GM23248 (cell line): ENCODE results near the gene DPPA5. TPM values are rescaled to one million over a fixed set of nuclear protein-coding genes. Genes with fewer than 3 reads are reported as not detected.
A peak's percentile ranks its signal among the peaks of the same experiment; 100 is the strongest.

Experiments used
- DNase-seq: peaks from one replicate; pipeline ENCODE4 v3.0.0-alpha.2; 2015
- H2AFZ ChIP-seq: fragments of 200-600 bp; sonication (generic); 2 replicates; pipeline ENCODE4 v1.6.1; 2016; ENCODE audit warnings: antibody characterized with exemption
- H3F3A ChIP-seq: fragments of 200-600 bp; sonication (generic); 2 replicates; pipeline ENCODE4 v1.6.1; 2016; ENCODE audit warnings: mild to moderate bottlenecking, antibody characterized with exemption, mixed run types; ENCODE audit not compliant: insufficient read depth
- H3K27ac ChIP-seq: fragments of 200-600 bp; sonication (generic); 2 replicates; pipeline ENCODE4 v1.5.1; 2016; ENCODE audit warnings: mild to moderate bottlenecking
- H3K27me3 ChIP-seq: fragments of 200-600 bp; sonication (generic); replicated peaks from 2 replicates; pipeline ENCODE4 v1.6.1; 2016; ENCODE audit warnings: mild to moderate bottlenecking; ENCODE audit not compliant: insufficient read depth
- H3K36me3 ChIP-seq: fragments of 200-600 bp; sonication (generic); 2 replicates; pipeline ENCODE4 v1.6.1; 2016; ENCODE audit warnings: low read depth, mild to moderate bottlenecking
- H3K4me1 ChIP-seq: fragments of 200-600 bp; sonication (generic); 2 replicates; pipeline ENCODE4 v1.6.1; 2016; ENCODE audit warnings: mild to moderate bottlenecking; ENCODE audit not compliant: insufficient read depth
- H3K4me2 ChIP-seq: fragments of 200-600 bp; sonication (generic); one replicate; pipeline ENCODE4 v1.6.1; 2016; ENCODE audit warnings: mild to moderate bottlenecking; ENCODE audit not compliant: unreplicated experiment
- H3K4me3 ChIP-seq: fragments of 200-600 bp; sonication (generic); 2 replicates; pipeline ENCODE4 v1.5.1; 2016; ENCODE audit warnings: mild to moderate bottlenecking
- H3K79me2 ChIP-seq: fragments of 200-600 bp; sonication (generic); 2 replicates; pipeline ENCODE4 v1.6.1; 2016; ENCODE audit warnings: mild to moderate bottlenecking; ENCODE audit not compliant: insufficient read depth
- H3K9ac ChIP-seq: fragments of 200-600 bp; sonication (generic); 2 replicates; pipeline ENCODE4 v1.6.1; 2016; ENCODE audit warnings: mild to moderate bottlenecking
- H3K9me2 ChIP-seq: fragments of 200-600 bp; sonication (generic); 2 replicates; pipeline ENCODE4 v1.6.1; 2016; ENCODE audit warnings: mixed run types, mild to moderate bottlenecking, moderate library complexity; ENCODE audit not compliant: insufficient read depth
- H3K9me3 ChIP-seq: fragments of 200-600 bp; sonication (generic); one replicate; pipeline ENCODE4 v1.6.1; 2017; ENCODE audit warnings: low read depth
- H4K20me1 ChIP-seq: fragments of 200-600 bp; sonication (generic); 2 replicates; pipeline ENCODE4 v1.6.0; 2016; ENCODE audit not compliant: insufficient read depth
- EZH2 ChIP-seq: fragments of 200-600 bp; sonication (generic); IDR thresholded peaks from 2 replicates; pipeline ENCODE4 v1.6.1; 2018; ENCODE audit warnings: antibody characterized with exemption, mild to moderate bottlenecking; ENCODE audit not compliant: insufficient read depth, poor library complexity, severe bottlenecking
- EZH2phosphoT487 ChIP-seq: fragments of 200-600 bp; sonication (generic); IDR thresholded peaks from 2 replicates; pipeline ENCODE4 v1.6.1; 2018; ENCODE audit warnings: antibody characterized with exemption, moderate library complexity, mild to moderate bottlenecking, low read depth; ENCODE audit not compliant: insufficient read depth
- WGBS, 2 experiments: methylation state at CpG; one replicate each; pipeline ENCODE4 v1.1.6; 2015 to 2017; ENCODE audit warnings: low lambda C conversion rate in 2 of 2, low coverage in 1 of 2; ENCODE audit errors: missing lambda C conversion rate in 2 of 2; 5-methylcytosine and 5-hydroxymethylcytosine counted together
- in situ Hi-C: fragments of 300-500 bp; cut with MboI; formaldehyde crosslinking; loops from 2 replicates; pipeline ENCODE4 v1.15.0; 2020
- polyA plus RNA-seq: library from polyadenylated mRNA; unstranded; fragments of >200 nt; fragmentation: Nextera tagmentation; extraction: Ambion mirVana; gene quantifications from 2 replicates; pipeline ENCODE4 v1.2.1, GENCODE V29; 2016
- total RNA-seq: library from RNA; depleted of rRNA; stranded (reverse); fragments of >200 nt; shearing (Covaris generic); gene quantifications from 2 replicates; pipeline ENCODE4 v1.2.3, GENCODE V29; 2014

DPPA5 gene
- total and polyA plus RNA-seq, 2 experiments from 2014 or later: not detected

- no peak for DNase-seq
- H3F3A ChIP-seq: no peaks in the 10 kb centered on the region
- H3K36me3 ChIP-seq: no peaks in the 10 kb centered on the region
- no peak overlapping the region for H3K4me3 ChIP-seq
- 0 out of 2 replicates have a peak overlapping the region, but pooled peaks have one; percentile 2 for H2AFZ ChIP-seq
- 60 to 61% methylated on average over 3 of the region's 3 CpGs for WGBS, 2 experiments
- no peak overlapping the region for H3K9ac ChIP-seq
- no peaks in the 10 kb centered on the region for H3K4me1 ChIP-seq
- H3K27ac ChIP-seq: no peak overlapping the region
- H4K20me1 ChIP-seq: no peaks in the 10 kb centered on the region
- H3K79me2 ChIP-seq: no peaks in the 10 kb centered on the region
- TF ChIP-seq EZH2 (no peak), EZH2phosphoT487 (no peak)
- no peaks in the 10 kb centered on the region for H3K9me2 ChIP-seq
- H3K9me3 ChIP-seq: no peaks in the 10 kb centered on the region
- no peak overlapping the region for H3K4me2 ChIP-seq
- H3K27me3 ChIP-seq: no peaks in the 10 kb centered on the region; the same call in 1 of the 2 replicates
- in situ Hi-C loops: no loop called here
These were observed 24.9 kb downstream of the DPPA5 start for GRCh38 chr6:73329201-73329600.

GRCh38 chr6:73328790-73329189, 25.3 kb downstream of the DPPA5 start:
- Histone ChIP-seq H4K20me1 (no peaks in the 10 kb centered on the region), H3K27ac (no peak overlapping the region)
- no peak for DNase-seq

GRCh38 chr6:73325656-73326055, 28.4 kb downstream of the DPPA5 start:
- in situ Hi-C loops: no loop called here
- TF ChIP-seq EZH2phosphoT487 (no peak), EZH2 (no peak)
- WGBS, 2 experiments: 95 to 96% methylated on average over 3 of the region's 3 CpGs
- H3K36me3 ChIP-seq: no peaks in the 10 kb centered on the region
- no peaks in the 10 kb centered on the region for H3K79me2 ChIP-seq
- H3K9me3 ChIP-seq: no peaks in the 10 kb centered on the region
- H4K20me1 ChIP-seq: no peaks in the 10 kb centered on the region
- no peaks in the 10 kb centered on the region for H3F3A ChIP-seq
- no peak overlapping the region for H2AFZ ChIP-seq
- no peak for DNase-seq
- H3K27me3 ChIP-seq: no peaks in the 10 kb centered on the region
- no peaks in the 10 kb centered on the region for H3K9me2 ChIP-seq
- no peaks in the 10 kb centered on the region for H3K4me1 ChIP-seq
- H3K4me3 ChIP-seq: no peak overlapping the region
- H3K9ac ChIP-seq: no peak overlapping the region
- no peak overlapping the region for H3K4me2 ChIP-seq
- no peak overlapping the region for H3K27ac ChIP-seq

More at GRCh38 chr6:73328790-73329189, 25.3 kb downstream of the DPPA5 start:
- no peak overlapping the region for H3K4me2 ChIP-seq
- 0 out of 2 replicates have a peak overlapping the region, but pooled peaks have one; percentile 2 for H2AFZ ChIP-seq
- 65 to 68% methylated on average over 3 of the region's 3 CpGs for WGBS, 2 experiments
- no peaks in the 10 kb centered on the region for H3K36me3 ChIP-seq
- H3K9me2 ChIP-seq: no peaks in the 10 kb centered on the region
- no peak overlapping the region for H3K4me3 ChIP-seq
- H3F3A ChIP-seq: no peaks in the 10 kb centered on the region
- H3K9ac ChIP-seq: no peak overlapping the region
- H3K4me1 ChIP-seq: no peaks in the 10 kb centered on the region
- TF ChIP-seq EZH2 (no peak), EZH2phosphoT487 (no peak)
- H3K27me3 ChIP-seq: no peaks in the 10 kb centered on the region; the same call in 1 of the 2 replicates
- no peaks in the 10 kb centered on the region for H3K9me3 ChIP-seq
- no peaks in the 10 kb centered on the region for H3K79me2 ChIP-seq
- in situ Hi-C loops: no loop called here

GRCh38 chr6:73323323-73323722, 30.8 kb downstream of the DPPA5 start:
- DNase-seq: no peak
- no peaks in the 10 kb centered on the region for H3K9me2 ChIP-seq
- no peaks in the 10 kb centered on the region for H3K4me1 ChIP-seq
- TF ChIP-seq EZH2 (no peak), EZH2phosphoT487 (no peak)
- H3K9ac ChIP-seq: no peak overlapping the region
- no peaks in the 10 kb centered on the region for H3K79me2 ChIP-seq
- no peak overlapping the region for H3K27ac ChIP-seq
- 88 to 94% methylated on average over 2 of the region's 2 CpGs for WGBS, 2 experiments
- H3K36me3 ChIP-seq: no peaks in the 10 kb centered on the region
- no peak overlapping the region for H2AFZ ChIP-seq
- no peaks in the 10 kb centered on the region for H3F3A ChIP-seq
- H3K4me3 ChIP-seq: no peak overlapping the region
- no peaks in the 10 kb centered on the region for H3K9me3 ChIP-seq
- H3K27me3 ChIP-seq: no peaks in the 10 kb centered on the region
- no peaks in the 10 kb centered on the region for H4K20me1 ChIP-seq
- no peak overlapping the region for H3K4me2 ChIP-seq
- in situ Hi-C loops: no loop called here
